ENCODE measurements around the gene AIPL1.

AIPL1 gene

GRCh38 chr17:6394055-6394606 lies 40.8 kb downstream of the AIPL1 start:
- H3K27ac ChIP-seq (ENCODE audit: low read depth, low read length), result no peak overlapping the region
- no peaks in the 10 kb centered on the region for H3K9me2 ChIP-seq (replicated peaks; ENCODE audit: control insufficient read depth, low read length)
- no peaks in the 10 kb centered on the region for H3K4me1 ChIP-seq (ENCODE audit: control insufficient read depth, low read length)
- no peaks in the 10 kb centered on the region for H3F3A ChIP-seq (ENCODE audit: control insufficient read depth, insufficient read depth)
- H3K79me2 ChIP-seq (ENCODE audit: control insufficient read depth, low read length), result no peaks in the 10 kb centered on the region
- H3K9me3 ChIP-seq (ENCODE audit: control insufficient read depth, insufficient read depth, low read length), result no peaks in the 10 kb centered on the region
- H3K27me3 ChIP-seq (ENCODE audit: control insufficient read depth, low read length), result no peaks in the 10 kb centered on the region
- H3K36me3 ChIP-seq (ENCODE audit: control insufficient read depth, low read length), result no peaks in the 10 kb centered on the region
- no peaks in the 10 kb centered on the region for H4K20me1 ChIP-seq (ENCODE audit: control insufficient read depth, insufficient read depth, low read depth, low read length)
- no peak overlapping the region for H3K4me3 ChIP-seq (ENCODE audit: low read length)
- H3K4me2 ChIP-seq (ENCODE audit: low read length), result no peak overlapping the region
- TF ChIP-seq EZH2phosphoT487 (IDR thresholded peaks at IDR 0.05; ENCODE audit: borderline replicate concordance, low read length), result no peak
- TF ChIP-seq, protein P1, sequence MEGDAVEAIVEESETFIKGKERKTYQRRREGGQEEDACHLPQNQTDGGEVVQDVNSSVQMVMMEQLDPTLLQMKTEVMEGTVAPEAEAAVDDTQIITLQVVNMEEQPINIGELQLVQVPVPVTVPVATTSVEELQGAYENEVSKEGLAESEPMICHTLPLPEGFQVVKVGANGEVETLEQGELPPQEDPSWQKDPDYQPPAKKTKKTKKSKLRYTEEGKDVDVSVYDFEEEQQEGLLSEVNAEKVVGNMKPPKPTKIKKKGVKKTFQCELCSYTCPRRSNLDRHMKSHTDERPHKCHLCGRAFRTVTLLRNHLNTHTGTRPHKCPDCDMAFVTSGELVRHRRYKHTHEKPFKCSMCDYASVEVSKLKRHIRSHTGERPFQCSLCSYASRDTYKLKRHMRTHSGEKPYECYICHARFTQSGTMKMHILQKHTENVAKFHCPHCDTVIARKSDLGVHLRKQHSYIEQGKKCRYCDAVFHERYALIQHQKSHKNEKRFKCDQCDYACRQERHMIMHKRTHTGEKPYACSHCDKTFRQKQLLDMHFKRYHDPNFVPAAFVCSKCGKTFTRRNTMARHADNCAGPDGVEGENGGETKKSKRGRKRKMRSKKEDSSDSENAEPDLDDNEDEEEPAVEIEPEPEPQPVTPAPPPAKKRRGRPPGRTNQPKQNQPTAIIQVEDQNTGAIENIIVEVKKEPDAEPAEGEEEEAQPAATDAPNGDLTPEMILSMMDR (IDR thresholded peaks at IDR 0.05; ENCODE audit: low read depth, low read length, poor library complexity, severe bottlenecking), result no peak

DNA sequence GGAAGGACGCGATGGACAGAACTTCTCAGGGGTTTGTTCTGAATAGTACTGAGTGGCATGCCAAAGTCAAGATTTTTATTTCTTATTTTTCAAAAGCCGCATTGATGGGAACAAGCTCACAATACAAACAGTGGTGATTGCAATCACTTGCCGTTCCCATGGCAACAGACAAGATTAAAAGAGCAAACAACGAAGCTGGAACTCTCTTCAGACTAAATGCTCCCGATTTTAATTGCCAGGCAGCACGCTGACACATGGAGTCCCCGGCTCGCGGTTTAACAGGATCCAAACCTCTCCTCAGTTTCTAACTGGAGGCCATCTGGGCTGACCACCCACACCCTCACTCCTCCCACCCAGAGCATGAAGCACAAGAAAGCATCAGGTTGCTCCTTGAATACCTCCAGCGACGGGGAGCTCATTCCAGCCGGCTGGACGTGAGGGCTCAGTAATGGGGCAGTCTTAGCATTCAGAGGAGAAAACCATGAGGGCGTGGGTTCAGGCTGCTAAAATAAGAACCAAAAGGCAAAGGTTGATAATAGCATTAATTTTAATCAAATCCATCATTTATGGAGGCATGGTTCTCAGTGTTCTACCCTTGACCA lies 41.5 kb downstream of the AIPL1 start:
- TF ChIP-seq, protein P1 (IDR thresholded peaks at IDR 0.05; ENCODE audit: low read depth, low read length, poor library complexity, severe bottlenecking), result no peak
- TF ChIP-seq EZH2phosphoT487 (IDR thresholded peaks at IDR 0.05; ENCODE audit: borderline replicate concordance, low read length), result no peak
- H3K4me1 ChIP-seq (ENCODE audit: control insufficient read depth, low read length), result no peaks in the 10 kb centered on the region
- no peaks in the 10 kb centered on the region for H3F3A ChIP-seq (ENCODE audit: control insufficient read depth, insufficient read depth)
- no peaks in the 10 kb centered on the region for H3K9me3 ChIP-seq (ENCODE audit: control insufficient read depth, insufficient read depth, low read length)
- no peaks in the 10 kb centered on the region for H4K20me1 ChIP-seq (ENCODE audit: control insufficient read depth, insufficient read depth, low read depth, low read length)
- H3K36me3 ChIP-seq (ENCODE audit: control insufficient read depth, low read length), result no peaks in the 10 kb centered on the region
- H3K27ac ChIP-seq (ENCODE audit: low read depth, low read length), result no peak overlapping the region
- no peaks in the 10 kb centered on the region for H3K79me2 ChIP-seq (ENCODE audit: control insufficient read depth, low read length)
- H3K4me2 ChIP-seq (ENCODE audit: low read length), result no peak overlapping the region
- no peaks in the 10 kb centered on the region for H3K27me3 ChIP-seq (ENCODE audit: control insufficient read depth, low read length)
- no peak overlapping the region for H3K4me3 ChIP-seq (ENCODE audit: low read length)
- no peaks in the 10 kb centered on the region for H3K9me2 ChIP-seq (replicated peaks; ENCODE audit: control insufficient read depth, low read length)

GRCh38 chr17:6392609-6393350 lies 42.1 kb downstream of the AIPL1 start:
- H3F3A ChIP-seq (ENCODE audit: control insufficient read depth, insufficient read depth), result no peaks in the 10 kb centered on the region
- H3K4me1 ChIP-seq (ENCODE audit: control insufficient read depth, low read length), result no peaks in the 10 kb centered on the region
- no peak overlapping the region for H3K4me3 ChIP-seq (ENCODE audit: low read length)
- no peaks in the 10 kb centered on the region for H3K9me3 ChIP-seq (ENCODE audit: control insufficient read depth, insufficient read depth, low read length)
- H3K79me2 ChIP-seq (ENCODE audit: control insufficient read depth, low read length), result no peaks in the 10 kb centered on the region
- no peaks in the 10 kb centered on the region for H3K36me3 ChIP-seq (ENCODE audit: control insufficient read depth, low read length)
- TF ChIP-seq, protein P1 (IDR thresholded peaks at IDR 0.05; ENCODE audit: low read depth, low read length, poor library complexity, severe bottlenecking), result no peak
- no peak for TF ChIP-seq EZH2phosphoT487 (IDR thresholded peaks at IDR 0.05; ENCODE audit: borderline replicate concordance, low read length)
- H4K20me1 ChIP-seq (ENCODE audit: control insufficient read depth, insufficient read depth, low read depth, low read length), result no peaks in the 10 kb centered on the region
- no peaks in the 10 kb centered on the region for H3K9me2 ChIP-seq (replicated peaks; ENCODE audit: control insufficient read depth, low read length)
- H3K27ac ChIP-seq (ENCODE audit: low read depth, low read length), result no peak overlapping the region
- H3K27me3 ChIP-seq (ENCODE audit: control insufficient read depth, low read length), result no peaks in the 10 kb centered on the region
- no peak overlapping the region for H3K4me2 ChIP-seq (ENCODE audit: low read length)

Measured in DOHH2 (cell line).